ENCODE results near the gene MFSD6. TPM values are rescaled to one million over a fixed set of nuclear protein-coding genes. Genes with fewer than 3 reads are reported as not detected.

Gene MFSD6
- total and polyA plus RNA-seq, 4 experiments from 2014 or later: 7.7 to 47.5 (median 33.7) TPM

GRCh38 chr2:190469771-190470170 is 61.6 kb downstream of the MFSD6 start:
- ChIA-PET CTCF (ENCODE audit: partially characterized antibody) (interaction anchor here (1.0 to 1.6 kb wide), 2 partner anchors 13 to 87 kb away, joined by 3 to 5 read pairs; no protein-coding TSS in a partner anchor), POLR2A (ENCODE audit: partially characterized antibody) (no interaction called here)
- peaks cover 27 to 39% of the 10 kb centered on the region in 2 donors for H3K36me3 Mint-ChIP-seq
- Histone ChIP-seq H3K4me1 (ENCODE audit: insufficient read depth, low read length) (peaks cover 44% of the 10 kb centered on the region), H3K9me3 (ENCODE audit: control insufficient read depth in 1 of 2, low read length in 2 of 2) (no peaks in the 10 kb centered on the region), H3K27me3 (ENCODE audit: insufficient read depth, low read length) (no peaks in the 10 kb centered on the region), H3K36me3 (ENCODE audit: insufficient read depth, low read length) (peaks cover 4% of the 10 kb centered on the region), H3K4me3 (ENCODE audit: low read length in 2 of 2) (no peak overlapping the region), H3K27ac (ENCODE audit: low read depth, low read length) (no peak overlapping the region)
- no peak overlapping the region for H3K4me3 Mint-ChIP-seq
- H3K4me1 Mint-ChIP-seq: peaks cover 38 to 54% (median 43%) of the 10 kb centered on the region in 4 donors
- H3K27me3 Mint-ChIP-seq: no peaks in the 10 kb centered on the region
- intact Hi-C loops (cut with micrococcal nuclease): no loop called here
- H3K9me3 Mint-ChIP-seq: peaks cover 0 to 3% (median 0%) of the 10 kb centered on the region in 8 donors
- peak overlapping the region in 2 of 7 donors; percentile 39 to 56 for H3K27ac Mint-ChIP-seq
- DNase-seq: peak in 2 of 5 donors; percentile 5 to 10

GRCh38 chr2:190470256-190470826 is 62.2 kb downstream of the MFSD6 start:
- no peak overlapping the region for H3K4me3 Mint-ChIP-seq
- peaks cover 0 to 3% (median 0%) of the 10 kb centered on the region in 8 donors for H3K9me3 Mint-ChIP-seq
- DNase-seq: no peak
- H3K27ac Mint-ChIP-seq: peak overlapping the region in 1 of 7 donors; percentile 19
- POLR2A ChIA-PET (ENCODE audit: partially characterized antibody): no interaction called here
- Histone ChIP-seq H3K27me3 (ENCODE audit: insufficient read depth, low read length) (no peaks in the 10 kb centered on the region), H3K4me1 (ENCODE audit: insufficient read depth, low read length) (peaks cover 40% of the 10 kb centered on the region), H3K36me3 (ENCODE audit: insufficient read depth, low read length) (peaks cover 4% of the 10 kb centered on the region), H3K9me3 (ENCODE audit: control insufficient read depth in 1 of 2, low read length in 2 of 2) (no peaks in the 10 kb centered on the region), H3K27ac (ENCODE audit: low read depth, low read length) (no peak overlapping the region), H3K4me3 (ENCODE audit: low read length in 2 of 2) (no peak overlapping the region)
- CTCF ChIA-PET (ENCODE audit: partially characterized antibody): interaction anchor here (1.0 to 1.6 kb wide), 3 partner anchors 13 to 211 kb away, joined by 3 to 5 read pairs (median 3); no protein-coding TSS in a partner anchor
- H3K36me3 Mint-ChIP-seq: peaks cover 27 to 39% of the 10 kb centered on the region in 2 donors
- intact Hi-C loops (cut with micrococcal nuclease): no loop called here
- H3K27me3 Mint-ChIP-seq: no peaks in the 10 kb centered on the region
- H3K4me1 Mint-ChIP-seq: peaks cover 34 to 49% (median 39%) of the 10 kb centered on the region in 4 donors

GRCh38 chr2:190477661-190478454 is 69.7 kb downstream of the MFSD6 start:
- H3K4me1 ChIP-seq (ENCODE audit: insufficient read depth, low read length): no peaks in the 10 kb centered on the region
- H3K9me3 Mint-ChIP-seq: peaks cover 0 to 3% (median 0%) of the 10 kb centered on the region in 8 donors
- H3K4me3 Mint-ChIP-seq: no peak overlapping the region
- no peaks in the 10 kb centered on the region for H3K27me3 ChIP-seq (ENCODE audit: insufficient read depth, low read length)
- H3K4me1 Mint-ChIP-seq: peaks cover 12 to 25% (median 17%) of the 10 kb centered on the region in 4 donors
- no peak overlapping the region for H3K27ac ChIP-seq (ENCODE audit: low read depth, low read length)
- no peaks in the 10 kb centered on the region for H3K9me3 ChIP-seq (ENCODE audit: control insufficient read depth in 1 of 2, low read length in 2 of 2)
- H3K36me3 ChIP-seq (ENCODE audit: insufficient read depth, low read length): peaks cover 4% of the 10 kb centered on the region
- DNase-seq: no peak
- ChIA-PET CTCF (ENCODE audit: partially characterized antibody) (interaction anchor here (0.7 to 1.5 kb wide), 3 partner anchors 10 to 94 kb away, joined by 3 to 5 read pairs (median 3); no protein-coding TSS in a partner anchor), POLR2A (ENCODE audit: partially characterized antibody) (no interaction called here)
- intact Hi-C loops (cut with micrococcal nuclease): no loop called here
- H3K27me3 Mint-ChIP-seq: no peaks in the 10 kb centered on the region
- H3K36me3 Mint-ChIP-seq: peaks cover 10 to 29% of the 10 kb centered on the region in 2 donors
- H3K27ac Mint-ChIP-seq: peak overlapping the region in 3 of 7 donors; percentile 1 to 49 (median 3)
- H3K4me3 ChIP-seq (ENCODE audit: low read length in 2 of 2): no peak overlapping the region

- Mint-ChIP-seq H3K27ac (peak overlapping the region in 3 of 7 donors; percentile 5 to 67 (median 24)), H3K36me3 (peaks cover 14 to 28% of the 10 kb centered on the region in 2 donors), H3K4me1 (peaks cover 14 to 25% (median 19%) of the 10 kb centered on the region in 4 donors), H3K9me3 (peaks cover 0 to 2% (median 0%) of the 10 kb centered on the region in 8 donors), H3K4me3 (no peak overlapping the region), H3K27me3 (no peaks in the 10 kb centered on the region)
- Histone ChIP-seq H3K4me1 (ENCODE audit: insufficient read depth, low read length) (no peaks in the 10 kb centered on the region), H3K4me3 (ENCODE audit: low read length in 2 of 2) (no peak overlapping the region), H3K9me3 (ENCODE audit: control insufficient read depth in 1 of 2, low read length in 2 of 2) (no peaks in the 10 kb centered on the region), H3K27me3 (ENCODE audit: insufficient read depth, low read length) (no peaks in the 10 kb centered on the region), H3K36me3 (ENCODE audit: insufficient read depth, low read length) (peaks cover 4% of the 10 kb centered on the region), H3K27ac (ENCODE audit: low read depth, low read length) (no peak overlapping the region)
- ChIA-PET POLR2A (ENCODE audit: partially characterized antibody) (no interaction called here), CTCF (ENCODE audit: partially characterized antibody) (interaction anchor here (1.5 kb wide), 1 partner anchor 10 kb away, joined by 5 read pairs; no protein-coding TSS in a partner anchor)
- DNase-seq: no peak
- intact Hi-C loops (cut with micrococcal nuclease): no loop called here
Observed at GRCh38 chr2:190478572-190479195, 70.5 kb downstream of the MFSD6 start.

GRCh38 chr2:190481339-190481738 is 73.2 kb downstream of the MFSD6 start:
- H3K27me3 ChIP-seq (ENCODE audit: insufficient read depth, low read length): no peaks in the 10 kb centered on the region
- no peaks in the 10 kb centered on the region for H3K4me1 ChIP-seq (ENCODE audit: insufficient read depth, low read length)
- POLR2A ChIA-PET (ENCODE audit: partially characterized antibody): no interaction called here
- Mint-ChIP-seq H3K27me3 (no peaks in the 10 kb centered on the region), H3K4me3 (no peak overlapping the region), H3K9me3 (peaks cover 0 to under 1% (median 0%) of the 10 kb centered on the region in 8 donors), H3K27ac (peak overlapping the region in 2 of 7 donors; percentile 10 to 55), H3K4me1 (peaks cover 19 to 29% (median 22%) of the 10 kb centered on the region in 4 donors), H3K36me3 (peaks cover 20 to 35% of the 10 kb centered on the region in 2 donors)
- no peak overlapping the region for H3K4me3 ChIP-seq (ENCODE audit: low read length in 2 of 2)
- no peak overlapping the region for H3K27ac ChIP-seq (ENCODE audit: low read depth, low read length)
- no peak for DNase-seq
- no peaks in the 10 kb centered on the region for H3K9me3 ChIP-seq (ENCODE audit: control insufficient read depth in 1 of 2, low read length in 2 of 2)
- CTCF ChIA-PET (ENCODE audit: partially characterized antibody): interaction anchor here (0.5 kb wide), 1 partner anchor 14 kb away, joined by 3 read pairs; no protein-coding TSS in a partner anchor
- peaks cover 7% of the 10 kb centered on the region for H3K36me3 ChIP-seq (ENCODE audit: insufficient read depth, low read length)
- intact Hi-C loops (cut with micrococcal nuclease): no loop called here

- Histone ChIP-seq H3K27me3 (ENCODE audit: insufficient read depth, low read length) (no peaks in the 10 kb centered on the region), H3K4me3 (ENCODE audit: low read length in 2 of 2) (no peak overlapping the region), H3K27ac (ENCODE audit: low read depth, low read length) (no peak overlapping the region), H3K36me3 (ENCODE audit: insufficient read depth, low read length) (peaks cover 9% of the 10 kb centered on the region), H3K9me3 (ENCODE audit: control insufficient read depth in 1 of 2, low read length in 2 of 2) (no peaks in the 10 kb centered on the region), H3K4me1 (ENCODE audit: insufficient read depth, low read length) (no peaks in the 10 kb centered on the region)
- peak overlapping the region in 1 of 8 donors; percentile 27 for H3K4me3 Mint-ChIP-seq
- no peaks in the 10 kb centered on the region for H3K9me3 Mint-ChIP-seq
- POLR2A ChIA-PET (ENCODE audit: partially characterized antibody): no interaction called here
- H3K4me1 Mint-ChIP-seq: peaks cover 19 to 31% (median 24%) of the 10 kb centered on the region in 4 donors
- peaks cover 22 to 44% of the 10 kb centered on the region in 2 donors for H3K36me3 Mint-ChIP-seq
- no peaks in the 10 kb centered on the region for H3K27me3 Mint-ChIP-seq
- CTCF ChIA-PET (ENCODE audit: partially characterized antibody): interaction anchor here (1.1 kb wide), 1 partner anchor 12 kb away, joined by 5 read pairs; no protein-coding TSS in a partner anchor
- no peak for DNase-seq
- H3K27ac Mint-ChIP-seq: peak overlapping the region in 1 of 7 donors; percentile 57
- intact Hi-C loops (cut with micrococcal nuclease): no loop called here
Observed at GRCh38 chr2:190482451-190482850, 74.3 kb downstream of the MFSD6 start.
